HG02798 (cell line): ENCODE data around the gene SMARCA2.

ENCODE experiments used
- ATAC-seq: cut with Tn5 transposase; IDR thresholded peaks from one replicate; pipeline ENCODE4 v1.9.1; 2021; ENCODE audit warnings: mild to moderate bottlenecking; ENCODE audit not compliant: unreplicated experiment, poor library complexity

The SMARCA2 gene

DNA sequence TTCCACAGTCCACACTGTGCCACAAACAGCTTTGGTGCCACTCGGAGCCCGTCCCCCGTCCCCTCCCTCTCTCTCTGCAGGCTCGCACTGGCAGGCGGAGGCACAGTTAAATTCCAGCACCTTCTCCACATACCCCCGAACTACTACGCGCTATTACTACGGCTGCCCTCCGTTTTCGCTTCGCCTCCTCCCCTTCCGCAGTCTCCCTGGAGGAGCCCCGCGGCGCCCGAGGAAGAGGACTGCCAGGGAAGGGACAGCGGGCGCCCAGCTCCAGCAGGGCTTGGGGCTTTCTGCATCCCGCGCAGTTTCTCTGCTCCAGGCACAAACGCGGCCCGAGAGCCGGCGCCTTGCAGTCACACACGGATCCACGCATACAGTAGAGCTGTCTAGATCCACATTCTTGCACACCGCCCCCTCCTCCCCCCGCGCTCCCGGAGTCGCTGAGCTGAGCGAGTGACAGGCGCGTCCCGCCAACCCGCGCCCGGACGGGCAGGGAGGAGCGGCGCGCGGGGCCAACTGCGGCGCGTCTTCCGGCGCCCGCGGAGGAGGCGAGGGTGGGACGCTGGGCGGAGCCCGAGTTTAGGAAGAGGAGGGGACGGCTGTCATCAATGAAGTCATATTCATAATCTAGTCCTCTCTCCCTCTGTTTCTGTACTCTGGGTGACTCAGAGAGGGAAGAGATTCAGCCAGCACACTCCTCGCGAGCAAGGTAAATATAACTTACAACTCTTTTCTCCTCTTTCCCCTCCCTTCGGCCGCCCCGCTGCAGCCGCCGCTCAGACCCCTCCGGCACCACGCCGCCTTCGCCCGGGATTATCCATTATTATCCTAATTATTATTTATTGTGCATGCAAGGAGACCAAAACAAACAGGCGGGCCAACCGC lies at the start of gene SMARCA2:
Gene SMARCA2 (plus strand): TSS at position 652 of the 885 bp plus-strand sequence. CDS start 13,676 bp downstream, outside the sequence.
- ATAC-seq: peak; percentile 85

DNA sequence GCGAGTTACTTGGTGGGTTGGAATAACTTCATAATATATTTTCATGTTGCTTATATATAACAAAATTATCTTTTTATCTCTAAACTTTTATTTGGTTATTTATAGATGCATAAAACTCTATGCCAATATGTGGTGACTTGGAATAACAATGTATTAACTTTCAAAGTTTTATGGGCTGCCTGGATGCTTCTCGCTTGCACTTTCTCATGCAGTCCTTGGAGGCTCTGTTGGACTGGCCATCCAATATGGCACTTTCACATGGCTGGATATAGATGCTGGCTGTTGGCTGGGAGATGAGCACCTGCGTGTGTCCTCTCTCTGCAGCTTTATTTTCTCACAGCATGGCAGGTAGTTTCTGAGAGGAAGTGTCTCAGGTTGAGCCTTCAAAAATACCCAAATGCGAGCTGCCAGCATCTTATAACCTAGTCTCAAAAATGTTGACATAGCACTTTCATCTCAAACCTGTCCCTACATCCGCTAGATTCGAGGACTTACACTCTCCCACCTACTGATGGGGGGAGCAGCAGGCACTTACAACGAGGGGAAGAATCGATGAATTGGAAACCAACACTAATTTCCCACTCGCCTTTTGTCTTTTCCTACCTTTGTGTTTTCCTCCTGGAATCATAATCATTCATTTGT lies 48.3 kb upstream of the SMARCA2 start:
- ATAC-seq: no peak

GRCh38 chr9:1969160-1969559 lies 46.0 kb upstream of the SMARCA2 start:
- no peak for ATAC-seq

- no peak for ATAC-seq
Observed at GRCh38 chr9:1969898-1970297, 45.2 kb upstream of the SMARCA2 start.

GRCh38 chr9:1972672-1973071 lies 42.5 kb upstream of the SMARCA2 start:
- no peak for ATAC-seq

DNA sequence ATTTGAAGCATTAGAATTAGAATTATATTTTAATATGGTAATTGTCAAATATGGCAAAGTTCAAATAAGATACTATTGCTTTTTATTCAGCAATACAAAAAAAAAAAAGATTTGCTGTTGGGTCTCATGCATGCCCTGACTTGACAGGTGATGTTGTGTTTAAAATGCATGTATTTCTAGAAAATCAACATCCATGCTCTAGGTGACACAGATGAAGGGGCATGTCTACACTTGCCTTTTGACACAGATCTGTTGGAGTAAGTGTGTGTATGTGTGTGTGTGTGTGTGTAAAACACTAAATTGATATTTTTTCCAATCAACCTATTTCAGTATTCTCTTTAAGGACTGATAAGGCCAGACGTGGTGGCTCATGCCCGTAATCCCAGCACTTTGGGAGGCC lies 38.1 kb upstream of the SMARCA2 start:
- no peak for ATAC-seq

- no peak for ATAC-seq
Observed at GRCh38 chr9:1978941-1979340, 36.2 kb upstream of the SMARCA2 start.

DNA sequence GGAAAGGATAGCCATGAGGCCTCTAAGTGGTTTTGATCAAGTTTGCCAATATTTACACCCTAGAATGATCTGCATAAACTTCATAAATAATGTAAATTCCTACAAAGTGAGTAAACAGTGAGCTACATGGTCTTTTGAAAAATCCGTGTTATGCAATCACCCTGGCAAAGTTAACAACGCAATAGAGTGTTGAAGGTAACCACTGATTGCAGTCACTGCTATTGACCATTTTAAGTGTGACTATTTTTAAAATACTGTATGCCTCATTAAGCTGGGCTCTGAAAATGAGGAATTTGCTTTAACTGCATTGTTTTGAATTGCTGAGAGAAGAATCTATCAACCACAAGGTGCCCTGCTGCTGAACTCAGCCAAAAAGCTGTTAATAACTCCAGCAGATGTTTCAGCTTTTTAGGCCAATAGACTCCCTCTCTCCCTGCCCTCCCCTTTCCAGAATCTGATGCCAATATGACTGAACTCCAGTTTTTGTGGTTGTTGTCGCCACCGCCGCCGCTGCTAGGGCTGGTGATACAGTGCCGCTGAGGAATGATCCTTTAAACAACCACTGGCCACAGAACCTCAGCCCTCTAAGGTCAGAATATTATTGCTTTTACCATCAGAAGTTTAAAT lies 35.3 kb upstream of the SMARCA2 start:
- ATAC-seq: no peak

DNA sequence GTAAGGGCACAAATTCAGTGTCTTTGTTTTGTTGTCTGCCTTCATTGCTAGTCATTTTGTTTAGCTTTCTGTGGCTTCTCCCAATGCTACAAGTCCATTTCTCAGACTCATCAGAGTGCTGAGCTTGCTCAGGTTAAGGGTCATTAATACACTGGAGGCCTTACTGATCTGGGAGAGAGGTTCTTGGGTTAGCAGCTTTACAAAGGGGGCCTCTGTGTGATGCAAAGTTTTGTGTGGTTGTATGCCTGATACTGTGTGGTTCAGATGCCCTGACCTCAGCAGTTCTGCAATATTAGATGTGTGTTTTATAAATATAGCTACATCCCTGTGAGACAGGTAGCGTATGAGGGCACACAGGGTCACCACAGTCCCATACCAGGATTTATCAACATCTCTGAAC lies 34.8 kb upstream of the SMARCA2 start:
- ATAC-seq: no peak

DNA sequence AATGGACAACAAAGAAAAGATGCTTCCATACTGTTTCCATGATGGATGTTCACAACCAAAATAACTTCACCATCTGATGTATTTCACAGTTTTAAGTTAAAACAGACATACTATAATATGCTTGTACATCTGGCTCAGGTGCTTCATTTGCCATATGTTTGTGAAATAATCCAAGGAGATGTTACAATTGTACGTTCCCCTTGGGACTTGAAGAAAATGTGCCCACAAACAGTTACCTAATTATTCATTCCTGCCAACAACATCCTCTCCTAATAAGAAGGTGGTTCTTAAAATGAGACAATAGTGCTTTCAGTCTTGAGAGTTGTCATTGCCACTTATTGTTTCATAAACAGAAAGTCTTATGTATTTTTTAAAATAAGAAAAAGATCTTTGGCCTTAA lies 33.1 kb upstream of the SMARCA2 start:
- ATAC-seq: no peak

- ATAC-seq: no peak
Observed at GRCh38 chr9:1986341-1986740, 28.8 kb upstream of the SMARCA2 start.

- no peak for ATAC-seq
Observed at GRCh38 chr9:1989500-1989899, 25.6 kb upstream of the SMARCA2 start.

DNA sequence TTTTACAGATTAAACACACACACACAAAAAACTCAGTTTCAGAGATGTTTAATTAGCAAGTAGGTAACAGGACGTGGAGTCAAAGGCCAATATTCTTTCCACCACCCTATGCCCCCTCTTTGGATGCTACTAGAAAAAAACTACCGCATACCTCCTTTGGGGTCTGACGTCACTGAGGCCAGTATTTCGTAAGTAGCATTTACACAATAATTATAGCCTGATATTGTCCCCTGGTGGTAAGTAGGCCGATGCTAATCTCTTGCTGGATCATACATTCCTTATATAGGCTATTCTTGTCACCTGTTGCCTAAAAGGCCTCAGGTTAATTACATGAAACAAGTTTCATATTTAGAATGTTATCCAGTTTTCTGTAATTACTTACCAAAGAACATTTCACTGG lies 21.0 kb upstream of the SMARCA2 start:
- ATAC-seq: no peak

GRCh38 chr9:1995084-1995483 lies 20.1 kb upstream of the SMARCA2 start:
- ATAC-seq: no peak

DNA sequence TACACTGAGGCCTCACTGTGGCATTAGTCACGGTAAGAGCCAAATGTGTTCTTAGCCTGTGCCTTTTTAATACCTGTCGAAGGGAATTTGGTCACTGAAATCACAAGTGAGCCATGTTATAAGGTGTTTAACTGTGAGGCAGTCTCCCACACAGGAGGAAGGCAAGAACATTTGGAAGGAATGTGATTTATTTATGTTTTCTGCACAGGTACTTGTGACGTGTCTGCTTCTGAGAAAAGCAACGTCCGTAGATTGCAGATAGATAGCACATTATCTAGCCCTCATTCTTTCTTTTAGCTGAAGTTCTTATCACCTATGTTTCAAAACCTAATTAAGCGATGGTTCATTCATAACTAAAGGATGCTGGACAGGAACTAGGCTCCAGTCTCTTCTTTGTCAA lies 19.0 kb upstream of the SMARCA2 start:
- ATAC-seq: no peak

- ATAC-seq: no peak
Observed at GRCh38 chr9:1997646-1998045, 17.5 kb upstream of the SMARCA2 start.

DNA sequence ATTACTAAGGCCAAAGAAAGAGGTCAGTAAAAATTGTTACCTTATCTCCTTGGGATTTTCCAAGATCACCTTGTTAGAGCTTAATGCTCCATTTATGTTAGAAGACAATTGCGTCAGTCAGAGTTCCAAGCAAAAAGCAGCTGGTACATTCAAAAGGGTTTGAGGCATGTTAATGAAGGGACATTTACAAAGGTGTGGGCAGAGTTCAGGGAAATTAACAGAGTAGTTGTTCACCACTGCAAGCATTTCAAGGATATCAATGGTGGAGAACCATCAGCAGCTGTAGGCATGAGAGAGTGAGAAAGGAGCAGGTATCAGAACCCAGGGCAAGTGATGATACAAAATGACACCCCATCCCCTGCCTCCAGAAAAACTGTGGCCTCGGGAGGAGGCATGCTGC lies 17.0 kb upstream of the SMARCA2 start:
- ATAC-seq: no peak

- ATAC-seq: no peak
Observed at GRCh38 chr9:2000314-2000713, 14.8 kb upstream of the SMARCA2 start.

- no peak for ATAC-seq
Observed at GRCh38 chr9:2008372-2008771, 6.8 kb upstream of the SMARCA2 start.

GRCh38 chr9:2012347-2012746 lies 2.8 kb upstream of the SMARCA2 start:
- ATAC-seq: peak; percentile 12

DNA sequence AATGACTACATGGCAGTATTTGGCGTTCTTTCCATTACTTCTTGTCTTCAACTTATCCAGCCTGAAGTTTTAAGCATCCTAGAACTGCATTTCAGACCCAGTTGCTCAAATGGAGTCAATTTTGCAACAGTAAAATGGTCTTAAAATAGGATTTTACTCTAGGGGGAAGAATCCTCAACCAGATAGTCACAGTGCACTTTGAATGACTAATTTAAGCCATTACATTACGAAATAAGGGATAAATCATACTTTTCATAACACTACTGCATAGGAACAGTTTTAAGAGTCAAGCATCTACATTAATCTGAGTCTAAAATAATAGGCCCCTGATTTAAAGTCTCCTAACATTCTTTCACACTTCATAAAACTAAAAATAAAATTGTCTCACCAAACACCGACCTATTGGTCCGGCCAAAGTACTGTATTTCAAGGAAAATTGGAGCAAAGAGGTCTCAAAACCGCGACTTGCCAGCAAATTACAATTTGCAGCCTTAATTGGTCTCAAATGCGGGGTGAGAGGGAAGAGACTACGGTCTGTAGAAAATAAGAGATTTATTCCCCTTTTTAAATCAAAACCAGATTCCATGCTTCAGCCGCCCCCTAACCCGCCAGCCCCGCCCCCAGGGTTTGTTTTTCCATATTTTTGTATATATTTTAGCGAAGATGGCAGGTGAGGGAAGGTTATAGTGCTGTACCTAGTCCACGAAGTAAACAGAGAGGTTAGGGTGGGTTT lies 1.2 kb upstream of the SMARCA2 start:
- no peak for ATAC-seq
